HK-2 (cell line): ENCODE measurements around the gene EPS8.

Experiments
- DNase-seq: peaks from one replicate; pipeline ENCODE4 v3.0.0-alpha.2; 2018; ENCODE audit not compliant: unreplicated experiment

Gene EPS8

GRCh38 chr12:15717940-15718567 is 71.1 kb downstream of the EPS8 start:
- DNase-seq: no peak

- no peak for DNase-seq
These were observed 72.6 kb downstream of the EPS8 start for GRCh38 chr12:15716581-15716980.

GRCh38 chr12:15714256-15714655 is 74.9 kb downstream of the EPS8 start:
- DNase-seq: no peak

- DNase-seq: no peak
These were observed 76.1 kb downstream of the EPS8 start for GRCh38 chr12:15712823-15713660.

- DNase-seq: no peak
These were observed 77.0 kb downstream of the EPS8 start for GRCh38 chr12:15712160-15712559.

GRCh38 chr12:15710860-15711510 is 78.2 kb downstream of the EPS8 start:
- DNase-seq: no peak

- DNase-seq: no peak
These were observed 79.6 kb downstream of the EPS8 start for GRCh38 chr12:15709551-15709950.

- no peak for DNase-seq
These were observed 80.7 kb downstream of the EPS8 start for GRCh38 chr12:15708396-15709076.

GRCh38 chr12:15707516-15708199 is 81.5 kb downstream of the EPS8 start:
- no peak for DNase-seq

- DNase-seq: no peak
These were observed 83.0 kb downstream of the EPS8 start for GRCh38 chr12:15706010-15706676.

- DNase-seq: no peak
These were observed 83.6 kb downstream of the EPS8 start for GRCh38 chr12:15705606-15706005.

- no peak for DNase-seq
These were observed 86.9 kb downstream of the EPS8 start for GRCh38 chr12:15702276-15702675.

- DNase-seq: no peak
These were observed 87.5 kb downstream of the EPS8 start for GRCh38 chr12:15701631-15702156.

GRCh38 chr12:15701206-15701605 is 88.0 kb downstream of the EPS8 start:
- DNase-seq: no peak

GRCh38 chr12:15700595-15700994 is 88.6 kb downstream of the EPS8 start:
- DNase-seq: no peak

GRCh38 chr12:15699886-15700285 is 89.3 kb downstream of the EPS8 start:
- no peak for DNase-seq

GRCh38 chr12:15698377-15698871 is 90.8 kb downstream of the EPS8 start:
- no peak for DNase-seq

GRCh38 chr12:15697201-15697600 is 92.0 kb downstream of the EPS8 start:
- no peak for DNase-seq

- DNase-seq: no peak
These were observed 95.8 kb downstream of the EPS8 start for GRCh38 chr12:15693228-15693911.

GRCh38 chr12:15691388-15691787 is 97.8 kb downstream of the EPS8 start:
- DNase-seq: no peak
